ENCODE data around the gene RGS17. TPM values are rescaled to one million over a fixed set of nuclear protein-coding genes. Genes with fewer than 3 reads are reported as not detected.
"Not testable (repeated sequence)": the region's sequence is repeated elsewhere in the genome, so short reads cannot be mapped to it uniquely, and the experiment has no call there.

RGS17 gene
- total RNA-seq, 1 donor from 2014 or later, result 112 TPM

DNA sequence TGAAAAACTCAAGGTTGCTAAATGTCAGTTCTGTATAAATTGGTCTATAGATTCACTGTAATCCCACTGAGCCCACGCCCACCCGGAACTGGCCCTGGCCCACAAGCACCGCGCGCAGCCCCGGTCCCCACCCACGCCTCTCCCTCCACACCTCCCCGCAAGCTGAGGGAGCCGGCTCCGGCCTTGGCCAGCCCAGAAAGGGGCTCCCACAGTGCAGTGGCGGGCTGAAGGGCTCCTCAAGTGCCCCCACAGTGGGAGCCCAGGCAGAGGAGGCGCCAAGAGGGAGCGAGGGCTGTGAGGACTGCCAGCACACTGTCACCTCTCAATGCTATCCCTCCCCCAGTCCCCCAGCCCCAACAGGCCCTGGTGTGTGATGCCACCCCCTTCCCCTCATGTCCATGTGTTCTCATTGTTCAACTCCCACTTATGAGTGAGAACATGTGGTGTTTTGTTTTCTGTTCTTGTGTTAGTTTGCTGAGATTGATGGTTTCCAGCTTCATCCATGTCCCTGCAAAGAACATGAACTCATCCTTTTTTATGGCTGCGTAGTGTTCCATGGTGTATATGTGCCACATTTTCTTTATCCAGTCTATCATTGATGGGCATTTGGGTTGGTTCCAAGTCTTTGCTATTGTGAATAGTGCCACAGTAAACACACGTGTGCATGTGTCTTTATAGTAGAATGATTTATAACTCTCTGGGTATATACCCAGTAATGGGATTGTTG lies 164.8 kb downstream of the RGS17 start:
- DNase-seq (ENCODE audit: low spot score in 2 of 2); FAIRE-seq: not testable (repeated sequence)

DNA sequence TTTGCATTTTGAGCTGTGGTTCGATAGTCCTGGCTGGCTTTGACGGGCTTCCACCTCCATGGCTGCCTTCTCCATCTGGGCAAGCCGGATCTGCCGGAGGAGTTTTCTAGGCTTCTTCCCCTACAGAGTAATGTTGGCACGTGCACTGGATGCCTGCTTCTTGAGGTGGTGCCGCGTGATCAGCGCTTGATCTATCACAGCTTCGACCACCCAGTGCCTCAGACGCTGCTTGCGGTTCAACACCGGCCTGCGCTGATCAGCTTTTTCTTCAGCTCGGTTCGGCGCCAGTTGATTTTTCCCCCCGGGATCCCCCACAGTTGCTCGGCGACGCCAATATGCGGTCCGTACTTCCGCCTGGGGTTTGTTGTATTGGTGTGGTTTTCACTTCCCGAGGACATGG lies 171.7 kb downstream of the RGS17 start:
- FAIRE-seq, result no peak
- DNase-seq (ENCODE audit: low spot score in 2 of 2), result no peak

DNA sequence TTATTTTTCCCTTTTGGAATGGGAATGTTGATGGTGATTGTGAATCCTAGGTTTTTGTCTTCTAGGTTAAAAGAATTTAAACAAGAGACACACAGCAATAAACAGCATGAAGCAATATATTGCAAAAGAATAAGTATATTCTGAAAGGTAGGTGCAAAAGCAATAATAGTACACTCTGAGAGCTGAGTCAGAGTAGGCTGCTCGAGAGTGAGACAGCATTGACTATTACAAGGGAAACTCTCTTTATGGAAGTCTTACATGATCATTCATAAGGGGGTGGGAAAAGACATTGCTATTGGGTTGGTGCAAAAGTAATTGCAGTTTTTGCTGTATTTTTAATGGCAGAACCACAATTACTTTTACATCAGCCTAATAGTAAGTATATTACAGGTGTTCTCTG lies 173.3 kb downstream of the RGS17 start:
- no peak for DNase-seq (ENCODE audit: low spot score in 2 of 2)
- no peak for FAIRE-seq

Small RNAs within 50 kb of the gene (small RNA-seq; reads per million reads assigned to genes)
- gene AL080276.1 (not detected), gene RNA5SP224 (not detected)

Other genes with a start within 250 kb of the RGS17 start
- 8.6 TPM for gene FBXO5, start 148.2 kb downstream of the RGS17 start, total RNA-seq
- 13.0 TPM for gene MTRF1L, start 128.6 kb downstream of the RGS17 start, total RNA-seq

Data from frontal cortex (tissue), 4 donors.